H1 (cell line): ENCODE data around the gene MORC2. TPM values are rescaled to one million over a fixed set of nuclear protein-coding genes. Genes with fewer than 3 reads are reported as not detected.
A peak's percentile ranks its signal among the peaks of the same experiment; 100 is the strongest.

Experiments used
- CTCF ChIA-PET: fragments of 300-600 bp; sonication (Branson Sonifier 250); formaldehyde crosslinking; loops from one replicate; lab custom pipeline; 2021; ENCODE audit not compliant: partially characterized antibody; lab: Charles Lee
- POLR2A ChIA-PET: fragments of 300-600 bp; sonication (Branson Sonifier 250); formaldehyde crosslinking; loops from one replicate; lab custom pipeline; 2021; ENCODE audit warnings: inconsistent platforms; ENCODE audit not compliant: partially characterized antibody; lab: Charles Lee
- DNase-seq, 2 experiments: peaks; one replicate each; pipeline versions ENCODE4 v3.0.0 to v3.0.0-alpha.2; 2010 to 2022; ENCODE audit warnings: low spot score in 2 of 2, low read depth in 1 of 2, mixed read lengths in 1 of 2
- FAIRE-seq: peaks from 2 replicates; lab custom pipeline; 2011; peaks lifted over from hg19 to GRCh38; lab: Jason Lieb, UNC
- H2AFZ ChIP-seq: 2 replicates; pipeline ENCODE4 v1.8.1; 2012; ENCODE audit warnings: low read length, inconsistent platforms
- H2AK5ac ChIP-seq: 2 replicates; pipeline ENCODE4 v1.6.1; 2013; ENCODE audit warnings: low read depth, low read length
- H2BK120ac ChIP-seq: replicated peaks from 2 replicates; pipeline ENCODE3; 2013; ENCODE audit warnings: low read depth, low read length, inconsistent platforms
- H2BK12ac ChIP-seq: 2 replicates; pipeline ENCODE4 v1.6.1; 2013; ENCODE audit warnings: low read depth, low read length
- H2BK15ac ChIP-seq: 2 replicates; pipeline ENCODE4 v1.6.1; 2013; ENCODE audit warnings: low read length
- H2BK20ac ChIP-seq: 2 replicates; pipeline ENCODE4 v1.6.1; 2013; ENCODE audit warnings: low read length
- H2BK5ac ChIP-seq: 2 replicates; pipeline ENCODE4 v1.6.1; 2013; ENCODE audit warnings: low read depth, low read length
- H3K14ac ChIP-seq: 2 replicates; pipeline ENCODE4 v1.6.1; 2013; ENCODE audit warnings: inconsistent platforms; ENCODE audit not compliant: insufficient read length
- H3K18ac ChIP-seq: 2 replicates; pipeline ENCODE4 v1.6.1; 2013; ENCODE audit warnings: low read length; ENCODE audit errors: extremely low read depth
- H3K23ac ChIP-seq: 2 replicates; pipeline ENCODE4 v1.6.1; 2013; ENCODE audit warnings: inconsistent platforms; ENCODE audit not compliant: insufficient read length
- H3K23me2 ChIP-seq: 2 replicates; pipeline ENCODE4 v1.6.1; 2013; ENCODE audit warnings: low read depth, low read length
- H3K27ac ChIP-seq: 2 replicates; pipeline ENCODE4 v1.6.1; 2011; ENCODE audit warnings: low read depth, low read length, inconsistent platforms
- H3K27me3 ChIP-seq, 4 experiments: replicated peaks in 1 of 4; 1 replicate in 1 of 4; 2 replicates in 3 of 4; pipeline versions ENCODE4 v1.6.1 to v1.8.1; 2011 to 2013; ENCODE audit warnings: low read length in 3 of 4, mild to moderate bottlenecking in 3 of 4, inconsistent platforms in 2 of 4, mixed read lengths in 2 of 4, moderate library complexity in 1 of 4; ENCODE audit not compliant: control insufficient read depth in 3 of 4, insufficient read depth in 3 of 4; ENCODE audit errors: extremely low read depth in 1 of 4
- H3K36me3 ChIP-seq, 4 experiments: 2 replicates each; pipeline versions ENCODE4 v1.6.1 to v1.8.1; 2011 to 2013; ENCODE audit warnings: mild to moderate bottlenecking in 4 of 4, low read length in 3 of 4, moderate library complexity in 2 of 4, control low read depth in 1 of 4, inconsistent platforms in 1 of 4; ENCODE audit not compliant: insufficient read depth in 4 of 4, control insufficient read depth in 2 of 4
- H3K4ac ChIP-seq: replicated peaks from 2 replicates; pipeline ENCODE3; 2013; ENCODE audit warnings: low read length, low read depth, mixed read lengths, inconsistent platforms; ENCODE audit not compliant: insufficient read length
- H3K4me1 ChIP-seq, 4 experiments: replicated peaks in 1 of 4; 1 replicate in 1 of 4; 2 replicates in 3 of 4; pipeline versions ENCODE4 v1.6.1 to v1.8.1; 2011 to 2013; ENCODE audit warnings: low read length in 3 of 4, inconsistent platforms in 2 of 4, mixed read lengths in 1 of 4; ENCODE audit not compliant: insufficient read depth in 4 of 4, control insufficient read depth in 3 of 4
- H3K4me2 ChIP-seq, 2 experiments: 2 replicates each; pipeline versions ENCODE4 v1.6.1 to v1.8.1; 2011 to 2013; ENCODE audit warnings: low read depth in 2 of 2, low read length in 2 of 2, control low read depth in 1 of 2, inconsistent platforms in 1 of 2, mild to moderate bottlenecking in 1 of 2; ENCODE audit not compliant: insufficient read depth in 1 of 2
- H3K4me3 ChIP-seq, 4 experiments: fragments of 200-600, 300-600 bp in 1 of 4; sonication (generic), shearing (Covaris generic), sonication (Bioruptor Twin) in 1 of 4; 2 replicates each; pipeline versions ENCODE4 v1.5.1 to v1.8.1; 2011 to 2016; ENCODE audit warnings: low read length in 4 of 4, low read depth in 3 of 4, control low read depth in 2 of 4, inconsistent platforms in 2 of 4, mild to moderate bottlenecking in 2 of 4, mixed read lengths in 1 of 4, moderate library complexity in 1 of 4; ENCODE audit not compliant: insufficient read depth in 2 of 4; ENCODE audit errors: extremely low read depth in 1 of 4
- H3K56ac ChIP-seq: replicated peaks from 2 replicates; pipeline ENCODE3; 2013; ENCODE audit warnings: low read depth, mild to moderate bottlenecking, mixed read lengths, low read length, inconsistent platforms; ENCODE audit not compliant: insufficient read length
- H3K79me1 ChIP-seq: 2 replicates; pipeline ENCODE4 v1.6.1; 2013; ENCODE audit warnings: low read depth, low read length, control low read depth
- H3K79me2 ChIP-seq, 2 experiments: 2 replicates each; pipeline versions ENCODE4 v1.6.1 to v1.8.1; 2012 to 2013; ENCODE audit warnings: low read length in 2 of 2, mild to moderate bottlenecking in 2 of 2, inconsistent platforms in 1 of 2; ENCODE audit not compliant: insufficient read depth in 2 of 2, control insufficient read depth in 1 of 2
- H3K9ac ChIP-seq, 4 experiments: replicated peaks in 1 of 4; 1 replicate in 1 of 4; 2 replicates in 3 of 4; pipeline versions ENCODE4 v1.6.1 to v1.8.1; 2011 to 2013; ENCODE audit warnings: low read depth in 3 of 4, low read length in 3 of 4, control low read depth in 2 of 4, mild to moderate bottlenecking in 2 of 4, moderate library complexity in 2 of 4, inconsistent platforms in 1 of 4; ENCODE audit errors: extremely low read depth in 1 of 4
- H3K9me3 ChIP-seq, 2 experiments: 2 replicates each; pipeline versions ENCODE4 v1.6.1 to v1.8.1; 2012 to 2013; ENCODE audit warnings: mild to moderate bottlenecking in 2 of 2, moderate library complexity in 2 of 2, control low read depth in 1 of 2, inconsistent platforms in 1 of 2, low read depth in 1 of 2, low read length in 1 of 2, mixed read lengths in 1 of 2; ENCODE audit not compliant: insufficient read depth in 2 of 2
- H4K20me1 ChIP-seq, 2 experiments: replicated peaks in 1 of 2; 2 replicates each; pipeline versions ENCODE3 to v1.8.1; 2011 to 2013; ENCODE audit warnings: inconsistent platforms in 2 of 2, low read length in 2 of 2, mild to moderate bottlenecking in 1 of 2; ENCODE audit not compliant: insufficient read depth in 2 of 2, control insufficient read depth in 1 of 2
- H4K5ac ChIP-seq: 2 replicates; pipeline ENCODE4 v1.6.1; 2013; ENCODE audit warnings: low read length, low read depth, mixed read lengths, inconsistent platforms; ENCODE audit not compliant: insufficient read length
- H4K8ac ChIP-seq: 2 replicates; pipeline ENCODE4 v1.8.0; 2013; ENCODE audit warnings: mild to moderate bottlenecking, moderate library complexity, low read length, inconsistent platforms; ENCODE audit not compliant: insufficient read depth; ENCODE audit errors: extremely low read depth
- H4K91ac ChIP-seq: replicated peaks from 2 replicates; pipeline ENCODE3; 2013; ENCODE audit warnings: low read length, mixed read lengths, inconsistent platforms; ENCODE audit not compliant: insufficient read length
- CTCF ChIP-seq, 3 experiments: IDR thresholded peaks; 1 replicate in 2 of 3; 2 replicates in 1 of 3; pipeline versions ENCODE4 v1.5.1 to v1.6.1; 2011; ENCODE audit warnings: low read length in 3 of 3, mild to moderate bottlenecking in 3 of 3, inconsistent platforms in 2 of 3, low read depth in 1 of 3, moderate library complexity in 1 of 3; ENCODE audit not compliant: insufficient read depth in 1 of 3; ENCODE audit errors: control extremely low read depth in 1 of 3
- EGR1 ChIP-seq: IDR thresholded peaks from 2 replicates; pipeline ENCODE4 v1.6.1; 2011; ENCODE audit warnings: low read depth, low read length, borderline replicate concordance
- FOSL1 ChIP-seq: IDR thresholded peaks from 2 replicates; pipeline ENCODE4 v1.6.1; 2011; ENCODE audit warnings: mild to moderate bottlenecking, low read depth, low read length, moderate library complexity; ENCODE audit not compliant: insufficient read depth
- GTF2F1 ChIP-seq: IDR thresholded peaks from 2 replicates; pipeline ENCODE4 v1.6.1; 2012; ENCODE audit warnings: low read depth, low read length, improper control_type of control experiment, borderline replicate concordance
- POLR2A ChIP-seq, 2 experiments: IDR thresholded peaks; 1 replicate in 1 of 2; 2 replicates in 1 of 2; pipeline ENCODE4 v1.6.1; 2011; ENCODE audit warnings: low read depth in 2 of 2, low read length in 2 of 2, mild to moderate bottlenecking in 2 of 2; ENCODE audit errors: control extremely low read depth in 1 of 2
- TAF1 ChIP-seq: IDR thresholded peaks from 2 replicates; pipeline ENCODE4 v1.6.1; 2011; ENCODE audit warnings: mild to moderate bottlenecking, low read depth, low read length
- TBP ChIP-seq: IDR thresholded peaks from 2 replicates; pipeline ENCODE4 v1.6.1; 2011; ENCODE audit warnings: low read depth, low read length, improper control_type of control experiment
- WGBS, 2 experiments: shearing (Covaris generic) in 1 of 2; methylation state at CpG; one replicate each; pipeline versions ENCODE4 v1.1.6 to v1.1.7; 2013 to 2015; ENCODE audit warnings: low lambda C conversion rate in 2 of 2, mixed read lengths in 2 of 2, inconsistent platforms in 1 of 2, low coverage in 1 of 2, missing lambda C conversion rate in 1 of 2; ENCODE audit not compliant: insufficient replicate concordance in 2 of 2, insufficient coverage in 1 of 2, insufficient read length in 1 of 2; ENCODE audit errors: extremely low coverage in 1 of 2, missing lambda C conversion rate in 1 of 2; 5-methylcytosine and 5-hydroxymethylcytosine counted together
- polyA plus RNA-seq, 7 experiments: library from polyadenylated mRNA; depleted of rRNA in 3 of 7; stranded (reverse) in 5 of 7; unstranded in 2 of 7; fragments of >200 nt in 5 of 7; fragments of 200-250 nt in 2 of 7; gene quantifications; 1 replicate in 5 of 7; 2 replicates in 1 of 7; 4 replicates in 1 of 7; pipeline versions ENCODE4 v1.2.1 to v1.2.3, GENCODE V29; 2011 to 2013; ENCODE audit warnings: missing spikeins in 2 of 7, mixed read lengths in 2 of 7
- total RNA-seq: library from RNA; stranded (reverse); fragmentation: NEBNext Ultra II Directional; extraction: Animal tissue kit (Norgen Biotek cat#: 25700); gene quantifications from 2 replicates; pipeline ENCODE4 v1.2.1, GENCODE V29; 2021

MORC2 gene
- total and polyA plus RNA-seq, 2 of the 8 experiments (the other 6 are each of a cell fraction or from before 2014, with no cell fraction given) = 15.4 to 68.0 TPM

GRCh38 chr22:30964858-30965257 lies 3.7 kb downstream of the MORC2 start:
- POLR2A ChIA-PET = interaction anchor here (1.1 to 9.7 kb wide), 4 partner anchors 9 to 119 kb away, joined by 3 to 220 read pairs (median 45); partner anchors contain the start of gene SMTN
- Histone ChIP-seq H3K14ac (no peak overlapping the region), H3K27ac (no peak overlapping the region), H3K23ac (no peak overlapping the region), H3K4me1 (peaks cover 0 to 2% (median 1%) of the 10 kb centered on the region in 4 experiments; a peak in 3 of 7 replicates), H2BK5ac (no peak overlapping the region), H3K79me1 (peaks cover 2% of the 10 kb centered on the region), H4K20me1 (peaks cover 10 to 15% of the 10 kb centered on the region in 2 experiments), H2BK12ac (no peak overlapping the region), H3K9me3 (no peaks in the 10 kb centered on the region), H2BK20ac (no peak overlapping the region), H3K23me2 (peaks cover 8% of the 10 kb centered on the region), H3K4me2 (peak overlapping the region; percentile 45 to 66), H4K91ac (no peak overlapping the region), H4K5ac (no peak overlapping the region), H4K8ac (no peak overlapping the region), H3K4ac (no peak overlapping the region), H3K9ac (no peak overlapping the region; a peak in 1 of 7 replicates), H3K27me3 (no peaks in the 10 kb centered on the region), H3K4me3 (peak overlapping the region in 2 of 4 experiments; percentile 14 to 84; a peak in 2 of 8 replicates), H2BK120ac (no peak overlapping the region), H3K79me2 (peaks cover 26 to 81% of the 10 kb centered on the region in 2 experiments), H3K36me3 (peaks cover 0 to 15% (median 1%) of the 10 kb centered on the region in 4 experiments; a peak in 2 of 8 replicates), H3K18ac (no peak overlapping the region), H2AFZ (no peak overlapping the region), H2AK5ac (no peak overlapping the region), H2BK15ac (no peak overlapping the region), H3K56ac (no peak overlapping the region)
- FAIRE-seq = no peak
- TF ChIP-seq FOSL1 (no peak), TAF1 (no peak), CTCF (IDR thresholded peaks at IDR 0.05; ENCODE audit: control extremely low read depth in 1 of 3, insufficient read depth in 1 of 3, low read depth in 1 of 3, low read length in 3 of 3) (no peak), GTF2F1 (no peak), EGR1 (no peak), TBP (no peak), POLR2A (IDR thresholded peaks at IDR 0.05; ENCODE audit: control extremely low read depth in 1 of 2, low read depth in 2 of 2, low read length in 2 of 2) (0 out of 3 replicates have a peak, but pooled peaks of 1 of the 2 experiments have one; percentile 8)
- no peak for DNase-seq
- WGBS, 2 experiments = 94% methylated on average over 4 of the region's 4 CpGs; no CpG with 5 or more reads in 1 of the 2 experiments
- CTCF ChIA-PET = interaction anchor here (1.6 kb wide), 1 partner anchor 18 kb away, joined by 3 read pairs; no protein-coding TSS in a partner anchor
